Colonic mucosa (tissue), 4 donors: ENCODE data around the gene SEZ6L. TPM values are rescaled to one million over a fixed set of nuclear protein-coding genes. Genes with fewer than 3 reads are reported as not detected.

Experiments
- DNase-seq: peaks from one replicate; pipeline ENCODE4 v3.0.0-alpha.2; 2020
- H3K27ac ChIP-seq: fragments of 200-600 bp; one replicate; pipeline ENCODE4 v1.8.0; 2021
- H3K27me3 ChIP-seq: fragments of 200-600 bp; one replicate; pipeline ENCODE4 v1.8.0; 2021
- H3K36me3 ChIP-seq: fragments of 200-600 bp; one replicate; pipeline ENCODE4 v1.8.0; 2021
- H3K4me1 ChIP-seq: fragments of 200-600 bp; one replicate; pipeline ENCODE4 v1.8.0; 2021; ENCODE audit warnings: mild to moderate bottlenecking
- H3K4me3 ChIP-seq: fragments of 200-600 bp; one replicate; pipeline ENCODE4 v1.8.0; 2021
- H3K9ac ChIP-seq, 2 donors: one replicate each; pipeline ENCODE4 v1.7.0; 2013; ENCODE audit warnings: control low read depth in 2 of 2, low read depth in 2 of 2, low read length in 2 of 2
- H3K9me3 ChIP-seq: fragments of 200-600 bp; one replicate; pipeline ENCODE4 v1.8.0; 2021
- intact Hi-C: fragments of 100-400 bp; cut with DNase I; formaldehyde crosslinking; loops from one replicate; pipeline ENCODE4 v1.14.1; 2022
- total RNA-seq, 2 donors: library from RNA; stranded (reverse); fragmentation: NEBNext Ultra II Directional in 1 of 2; extraction: Animal tissue kit (Norgen Biotek cat#: 25700) in 1 of 2; gene quantifications; one replicate each; pipeline ENCODE4 v1.2.1, GENCODE V29; 2021
- TF ChIP-seq, protein P1 (sequence below): fragments of 200-600 bp; IDR thresholded peaks from one replicate; pipeline ENCODE4 v1.8.0; 2022; ENCODE audit warnings: antibody characterized with exemption, mild to moderate bottlenecking
- donor health status: healthy.
- donor health status: DM: no; HTN: no; CAD: no.
- donor health status: DM: no; HTN: no; CAD: no.

Gene SEZ6L
- total RNA-seq, 2 donors from 2014 or later = 0.32 TPM; not detected in 1

- H3K9ac ChIP-seq = no peak overlapping the region
- H3K27ac ChIP-seq = no peak overlapping the region
- no peaks in the 10 kb centered on the region for H3K4me1 ChIP-seq
- no peaks in the 10 kb centered on the region for H3K27me3 ChIP-seq
- H3K36me3 ChIP-seq = no peaks in the 10 kb centered on the region
- DNase-seq = no peak
- H3K4me3 ChIP-seq = no peak overlapping the region
- TF ChIP-seq, protein P1, sequence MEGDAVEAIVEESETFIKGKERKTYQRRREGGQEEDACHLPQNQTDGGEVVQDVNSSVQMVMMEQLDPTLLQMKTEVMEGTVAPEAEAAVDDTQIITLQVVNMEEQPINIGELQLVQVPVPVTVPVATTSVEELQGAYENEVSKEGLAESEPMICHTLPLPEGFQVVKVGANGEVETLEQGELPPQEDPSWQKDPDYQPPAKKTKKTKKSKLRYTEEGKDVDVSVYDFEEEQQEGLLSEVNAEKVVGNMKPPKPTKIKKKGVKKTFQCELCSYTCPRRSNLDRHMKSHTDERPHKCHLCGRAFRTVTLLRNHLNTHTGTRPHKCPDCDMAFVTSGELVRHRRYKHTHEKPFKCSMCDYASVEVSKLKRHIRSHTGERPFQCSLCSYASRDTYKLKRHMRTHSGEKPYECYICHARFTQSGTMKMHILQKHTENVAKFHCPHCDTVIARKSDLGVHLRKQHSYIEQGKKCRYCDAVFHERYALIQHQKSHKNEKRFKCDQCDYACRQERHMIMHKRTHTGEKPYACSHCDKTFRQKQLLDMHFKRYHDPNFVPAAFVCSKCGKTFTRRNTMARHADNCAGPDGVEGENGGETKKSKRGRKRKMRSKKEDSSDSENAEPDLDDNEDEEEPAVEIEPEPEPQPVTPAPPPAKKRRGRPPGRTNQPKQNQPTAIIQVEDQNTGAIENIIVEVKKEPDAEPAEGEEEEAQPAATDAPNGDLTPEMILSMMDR = no peak
- intact Hi-C loops = no loop called here
- no peaks in the 10 kb centered on the region for H3K9me3 ChIP-seq
These were observed 188.0 kb downstream of the SEZ6L start for GRCh38 chr22:26357281-26357680.

DNA sequence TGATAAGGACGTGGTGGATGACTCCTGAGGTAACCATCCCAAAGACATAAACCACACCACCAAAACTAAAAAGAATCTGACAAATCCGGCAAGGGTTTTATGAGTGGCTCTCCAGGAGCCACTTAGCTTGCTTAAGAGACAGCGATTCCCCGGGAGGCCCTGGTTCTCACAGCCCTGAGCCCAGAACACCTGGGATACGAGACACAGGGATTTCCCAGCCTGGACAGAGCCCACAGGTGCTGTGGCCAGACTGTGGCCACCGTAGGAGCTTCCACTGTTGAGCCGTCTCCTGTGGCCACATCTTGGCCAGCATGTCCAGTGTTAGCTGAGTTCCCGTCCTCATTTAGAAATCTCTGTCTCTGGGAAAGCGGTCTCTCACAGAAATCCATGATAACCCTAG is 188.6 kb downstream of the SEZ6L start:
- H3K36me3 ChIP-seq = no peaks in the 10 kb centered on the region
- H3K4me3 ChIP-seq = no peak overlapping the region
- H3K4me1 ChIP-seq = no peaks in the 10 kb centered on the region
- TF ChIP-seq, protein P1 = no peak
- H3K9ac ChIP-seq = no peak overlapping the region
- H3K9me3 ChIP-seq = no peaks in the 10 kb centered on the region
- no peak for DNase-seq
- intact Hi-C loops = no loop called here
- H3K27me3 ChIP-seq = no peaks in the 10 kb centered on the region
- H3K27ac ChIP-seq = no peak overlapping the region

DNA sequence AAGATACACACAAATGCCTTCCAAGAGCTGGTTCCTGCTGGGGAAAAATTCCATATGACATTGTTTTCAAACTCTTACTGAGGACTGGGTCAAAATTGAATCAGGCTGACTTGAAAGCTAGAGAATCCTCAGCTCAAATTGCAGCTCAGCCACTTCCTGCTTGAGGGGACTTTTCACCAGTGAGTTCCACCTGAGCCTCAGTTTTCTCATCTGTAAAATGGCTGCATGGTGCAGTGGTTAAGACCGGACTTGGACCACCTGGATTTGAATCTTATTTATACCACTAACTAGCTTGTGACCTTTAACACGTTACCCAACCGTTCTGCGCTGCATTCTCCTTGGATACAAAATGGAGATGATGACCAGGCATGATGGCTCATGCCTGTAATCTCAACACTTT is 189.9 kb downstream of the SEZ6L start:
- H3K9ac ChIP-seq = no peak overlapping the region
- no peak overlapping the region for H3K27ac ChIP-seq
- no peak overlapping the region for H3K4me3 ChIP-seq
- no peak for DNase-seq
- no peaks in the 10 kb centered on the region for H3K9me3 ChIP-seq
- H3K4me1 ChIP-seq = no peaks in the 10 kb centered on the region
- TF ChIP-seq, protein P1 = no peak
- no peaks in the 10 kb centered on the region for H3K27me3 ChIP-seq
- no peaks in the 10 kb centered on the region for H3K36me3 ChIP-seq
- intact Hi-C loops = no loop called here

DNA sequence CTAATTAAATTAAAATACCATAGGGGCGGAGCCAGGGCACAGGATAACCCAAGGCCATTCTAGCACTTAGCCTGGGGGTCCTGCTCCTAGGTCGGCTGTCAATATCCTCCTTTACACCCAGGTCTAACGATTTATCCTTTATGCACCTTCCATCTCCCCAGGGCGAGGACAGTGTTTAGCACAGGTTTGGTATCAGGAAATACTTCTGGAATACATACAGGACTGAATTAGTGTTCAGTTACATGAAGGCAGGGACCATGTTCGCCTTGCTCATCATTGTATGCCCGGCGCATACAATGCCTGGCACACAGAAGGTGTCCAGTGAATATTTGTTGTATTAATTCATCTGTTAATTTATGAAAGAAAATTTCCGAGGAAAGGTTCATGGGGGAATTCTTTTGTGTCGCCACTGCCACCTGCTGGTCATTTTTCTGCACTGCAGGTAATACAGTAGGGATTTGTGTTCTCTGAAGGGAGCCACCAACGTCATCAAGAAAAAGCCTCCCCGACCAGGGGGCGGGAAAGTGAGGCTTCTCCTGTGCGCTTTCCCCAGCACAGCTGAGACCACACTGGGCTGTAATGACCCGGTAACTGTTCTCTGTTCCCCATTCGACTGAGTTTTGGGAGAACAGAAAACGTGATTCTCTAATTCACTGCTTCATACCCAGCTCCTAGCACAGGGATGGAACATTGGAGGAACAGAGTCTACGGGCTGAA is 191.1 kb downstream of the SEZ6L start:
- H3K27ac ChIP-seq = no peak overlapping the region
- H3K4me3 ChIP-seq = no peak overlapping the region
- H3K9me3 ChIP-seq = no peaks in the 10 kb centered on the region
- peak; percentile 69 for DNase-seq
- no peaks in the 10 kb centered on the region for H3K36me3 ChIP-seq
- H3K9ac ChIP-seq = peak overlapping the region in 1 of 2 donors; percentile 35
- no peaks in the 10 kb centered on the region for H3K4me1 ChIP-seq
- TF ChIP-seq, protein P1 = peak; percentile 96
- no peaks in the 10 kb centered on the region for H3K27me3 ChIP-seq
- intact Hi-C loops = no loop called here

DNA sequence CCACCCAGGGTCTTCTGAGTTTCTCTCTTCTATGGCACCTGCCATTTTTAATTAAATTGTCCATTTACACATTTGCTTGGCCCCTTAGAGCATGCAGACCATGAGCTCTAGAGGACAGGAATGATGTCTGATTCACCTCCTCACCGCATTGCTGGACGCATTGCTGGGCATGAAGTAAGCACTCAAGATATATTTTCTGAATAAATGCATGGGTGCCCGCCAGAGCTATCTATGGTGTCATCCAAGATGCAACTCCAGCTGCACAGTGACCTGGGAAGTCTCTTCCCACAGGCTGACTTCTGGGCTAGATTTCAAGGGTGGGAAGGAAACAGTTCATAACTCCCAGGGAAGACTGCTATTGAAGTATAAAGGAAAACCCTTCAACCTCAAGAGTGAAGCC is 193.2 kb downstream of the SEZ6L start:
- Histone ChIP-seq H3K36me3 (no peaks in the 10 kb centered on the region), H3K9me3 (no peaks in the 10 kb centered on the region), H3K4me1 (no peaks in the 10 kb centered on the region), H3K9ac (no peak overlapping the region), H3K4me3 (no peak overlapping the region), H3K27me3 (no peaks in the 10 kb centered on the region), H3K27ac (no peak overlapping the region)
- TF ChIP-seq, protein P1 = no peak
- no peak for DNase-seq
- intact Hi-C loops = no loop called here
